A673 (cell line): Measurements from ENCODE around the gene CENPA. TPM values are rescaled to one million over a fixed set of nuclear protein-coding genes. Genes with fewer than 3 reads are reported as not detected.

Experiments used
- BruUV-seq: library from RNA; stranded (reverse); fragments of 400-500 nt; replicated peaks from 2 replicates; lab custom pipeline; 2021; lab: Mats Ljungman, UMichigan
- CTCF ChIA-PET: fragments of 300-600 bp; sonication (Branson Sonifier 250); formaldehyde crosslinking; loops from one replicate; lab custom pipeline; 2022; ENCODE audit warnings: antibody characterized with exemption; lab: Charles Lee
- POLR2A ChIA-PET: fragments of 300-600 bp; sonication (Branson Sonifier 250); formaldehyde crosslinking; loops from one replicate; lab custom pipeline; 2022; ENCODE audit warnings: antibody characterized with exemption; ENCODE audit not compliant: low non-redundant PET; lab: Charles Lee
- DNase-seq: peaks from one replicate; pipeline ENCODE4 v3.0.0-alpha.2; 2015; ENCODE audit warnings: low spot score
- H3K27ac ChIP-seq: fragments of 200-600 bp; sonication (generic); 2 replicates; pipeline ENCODE4 v1.5.1; 2016; ENCODE audit warnings: mixed run types, low read depth, mild to moderate bottlenecking, mixed read lengths, antibody characterized with exemption, low read length; ENCODE audit not compliant: poor library complexity, severe bottlenecking
- H3K27me3 ChIP-seq: fragments of 200-600 bp; sonication (generic); replicated peaks from 2 replicates; pipeline ENCODE4 v1.6.1; 2017; ENCODE audit warnings: mixed run types, low read depth, mild to moderate bottlenecking, mixed read lengths, antibody characterized with exemption, low read length; ENCODE audit not compliant: insufficient read depth, poor library complexity
- H3K36me3 ChIP-seq: fragments of 200-600 bp; sonication (generic); 2 replicates; pipeline ENCODE4 v1.6.1; 2016; ENCODE audit warnings: mixed run types, mild to moderate bottlenecking, mixed read lengths, antibody characterized with exemption, low read length; ENCODE audit not compliant: insufficient read depth, poor library complexity, severe bottlenecking
- H3K4me1 ChIP-seq: fragments of 200-600 bp; sonication (generic); 2 replicates; pipeline ENCODE4 v1.6.1; 2017; ENCODE audit warnings: mixed run types, mild to moderate bottlenecking, mixed read lengths, antibody characterized with exemption, low read length; ENCODE audit not compliant: insufficient read depth, poor library complexity, severe bottlenecking
- H3K4me3 ChIP-seq: fragments of 200-600 bp; sonication (generic); 2 replicates; pipeline ENCODE4 v1.5.1; 2016; ENCODE audit warnings: low read depth, mixed run types, mild to moderate bottlenecking, mixed read lengths, low read length; ENCODE audit not compliant: poor library complexity, severe bottlenecking
- H3K9me3 ChIP-seq: fragments of 200-600 bp; sonication (generic); 2 replicates; pipeline ENCODE4 v1.6.1; 2016; ENCODE audit warnings: mixed run types, low read depth, mild to moderate bottlenecking, mixed read lengths, antibody characterized with exemption, low read length; ENCODE audit not compliant: poor library complexity, severe bottlenecking
- CTCF ChIP-seq: fragments of 300-800, 200-600 bp; sonication (generic); conservative IDR thresholded peaks from 2 replicates; pipeline ENCODE4 v1.5.1; 2017; ENCODE audit warnings: low read depth, mild to moderate bottlenecking, antibody characterized with exemption, low read length, moderate library complexity, mixed read lengths
- EZH2 ChIP-seq: fragments of 200-600 bp; sonication (generic); IDR thresholded peaks from 2 replicates; pipeline ENCODE4 v1.6.1; 2017; ENCODE audit warnings: borderline replicate concordance, low read depth, mild to moderate bottlenecking, mixed read lengths, antibody characterized with exemption, low read length; ENCODE audit not compliant: poor library complexity, severe bottlenecking
- intact Hi-C: fragments of 100-400 bp; cut with micrococcal nuclease; formaldehyde crosslinking; loops from one replicate; pipeline ENCODE4 v1.10.0; 2022; ENCODE audit not compliant: unreplicated experiment
- total RNA-seq: library from RNA; stranded (reverse); gene quantifications from 2 replicates; pipeline ENCODE4 v1.2.3, GENCODE V29; 2021

The CENPA gene
- total RNA-seq, 1 experiment from 2014 or later: 59.2 TPM

DNA sequence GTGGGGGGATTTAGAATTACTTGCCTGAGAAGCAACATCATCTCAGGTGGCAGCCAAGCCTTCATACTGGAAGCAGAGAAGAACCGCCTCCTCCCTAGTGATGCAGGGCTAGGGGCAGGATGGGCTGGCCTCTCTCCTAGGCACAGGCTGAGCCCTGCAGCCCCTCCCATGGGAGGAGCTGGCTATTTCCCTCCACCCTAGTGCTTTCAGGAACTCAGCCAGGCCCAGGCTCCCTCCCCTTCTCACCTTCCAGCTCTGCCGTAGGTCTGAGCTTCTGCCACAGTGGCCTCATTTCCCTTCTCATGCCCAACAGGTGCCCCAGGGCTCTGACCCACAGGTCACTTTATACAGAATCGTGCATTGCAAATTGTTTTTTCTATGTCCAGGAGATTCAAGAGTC, 31.0 kb downstream of the CENPA start:
- DNase-seq: no peak
- Histone ChIP-seq H3K27me3 (no peaks in the 10 kb centered on the region), H3K9me3 (no peaks in the 10 kb centered on the region), H3K4me3 (no peak overlapping the region), H3K27ac (no peak overlapping the region), H3K36me3 (no peaks in the 10 kb centered on the region), H3K4me1 (no peaks in the 10 kb centered on the region)
- no TSS peak for BruUV-seq
- ChIA-PET CTCF (no interaction called here), POLR2A (no interaction called here)
- no peak for TF ChIP-seq EZH2
- TF ChIP-seq CTCF: no peak
- intact Hi-C loops: no loop called here

DNA sequence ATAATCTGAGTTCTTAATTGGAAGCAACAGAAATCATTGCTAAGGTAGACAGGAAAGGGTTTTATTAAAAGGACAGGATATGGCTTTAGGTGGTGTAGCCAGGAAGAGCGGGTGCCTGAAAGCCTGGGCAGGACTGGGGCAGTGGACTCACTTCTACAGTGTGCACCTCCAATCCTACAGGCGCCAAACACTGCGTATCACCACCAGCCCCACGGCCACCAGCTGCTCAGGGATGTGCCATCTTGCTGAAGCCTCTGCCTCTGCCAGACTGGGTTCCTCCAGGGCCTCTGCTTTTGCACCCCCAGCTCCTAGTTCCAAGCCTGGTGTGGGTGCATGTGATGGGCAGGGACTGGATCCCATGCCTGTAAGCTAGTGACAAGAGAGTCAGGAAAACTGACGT, 32.4 kb downstream of the CENPA start:
- no peaks in the 10 kb centered on the region for H3K4me1 ChIP-seq
- intact Hi-C loops: no loop called here
- no peaks in the 10 kb centered on the region for H3K36me3 ChIP-seq
- DNase-seq: no peak
- no TSS peak for BruUV-seq
- no peak overlapping the region for H3K27ac ChIP-seq
- H3K27me3 ChIP-seq: no peaks in the 10 kb centered on the region
- ChIA-PET CTCF (no interaction called here), POLR2A (no interaction called here)
- no peaks in the 10 kb centered on the region for H3K9me3 ChIP-seq
- TF ChIP-seq EZH2 (no peak), CTCF (no peak)
- no peak overlapping the region for H3K4me3 ChIP-seq

GRCh38 chr2:26818972-26819371, 33.1 kb downstream of the CENPA start:
- BruUV-seq: no TSS peak
- no peak overlapping the region for H3K27ac ChIP-seq
- H3K4me1 ChIP-seq: no peaks in the 10 kb centered on the region
- TF ChIP-seq CTCF: no peak
- TF ChIP-seq EZH2: no peak
- H3K27me3 ChIP-seq: no peaks in the 10 kb centered on the region
- no peak for DNase-seq
- no peak overlapping the region for H3K4me3 ChIP-seq
- CTCF ChIA-PET: no interaction called here
- H3K9me3 ChIP-seq: no peaks in the 10 kb centered on the region
- POLR2A ChIA-PET: no interaction called here
- H3K36me3 ChIP-seq: no peaks in the 10 kb centered on the region
- intact Hi-C loops: no loop called here
